ENCODE measurements around the gene CDKAL1.

GRCh38 chr6:20915156-20915555 lies 380.9 kb downstream of the CDKAL1 start:
- TF ChIP-seq CTCF (IDR thresholded peaks at IDR 0.05) (no peak), POLR2A (IDR thresholded peaks at IDR 0.05) (no peak)
